K562 (cell line): ENCODE measurements around the gene SLCO2B1. TPM values are rescaled to one million over a fixed set of nuclear protein-coding genes. Genes with fewer than 3 reads are reported as not detected.

ENCODE experiments used
- CEBPB ChIP-seq: fragments of 450-650 bp; IDR thresholded peaks from 2 replicates; pipeline ENCODE4 v1.6.1; 2016; ENCODE audit warnings: missing genetic modification characterization, missing compliant biosample characterization
- CHCHD3 ChIP-seq: fragments of 250-450 bp; sonication (Bioruptor Pico); IDR thresholded peaks from 2 replicates; pipeline ENCODE4 v2.1.2; 2022; ENCODE audit warnings: mild to moderate bottlenecking
- ELF4 ChIP-seq: fragments of 450-650 bp; formaldehyde crosslinking; IDR thresholded peaks from 2 replicates; pipeline ENCODE4 v1.4.0; 2022; ENCODE audit warnings: missing genetic modification characterization
- HDAC1 ChIP-seq, 2 experiments: fragments of 450-650 bp; IDR thresholded peaks; 2 replicates each; pipeline ENCODE4 v1.6.1; 2016 to 2017; ENCODE audit warnings: inconsistent platforms in 1 of 2, mild to moderate bottlenecking in 1 of 2, moderate library complexity in 1 of 2
- KDM2B ChIP-seq: fragments of 250-450 bp; sonication (Bioruptor Pico); IDR thresholded peaks from 2 replicates; pipeline ENCODE4 v1.8.0; 2021; ENCODE audit warnings: mild to moderate bottlenecking, moderate library complexity
- MCM2 ChIP-seq: fragments of 450-650 bp; IDR thresholded peaks from 2 replicates; pipeline ENCODE4 v1.6.1; 2017; ENCODE audit warnings: low read depth, mild to moderate bottlenecking
- MIER1 ChIP-seq: fragments of 450-650 bp; IDR thresholded peaks from 2 replicates; pipeline ENCODE4 v1.6.1; 2016; ENCODE audit warnings: antibody characterized with exemption, mild to moderate bottlenecking, low read depth
- NFIX ChIP-seq: fragments of 250-450 bp; sonication (Bioruptor Pico); IDR thresholded peaks from 2 replicates; pipeline ENCODE4 v1.4.0; 2020; ENCODE audit warnings: low read depth, mild to moderate bottlenecking, moderate library complexity
- NR2C1 ChIP-seq, 2 experiments: fragments of 450-650 bp; IDR thresholded peaks; 2 replicates each; pipeline ENCODE4 v1.6.1; 2017; ENCODE audit warnings: mild to moderate bottlenecking in 2 of 2, antibody characterized with exemption in 1 of 2, inconsistent platforms in 1 of 2, missing compliant biosample characterization in 1 of 2, missing genetic modification characterization in 1 of 2
- NUFIP1 ChIP-seq: fragments of 450-650 bp; IDR thresholded peaks from 2 replicates; pipeline ENCODE4 v1.6.1; 2018; ENCODE audit not compliant: partially characterized antibody
- POLR2H ChIP-seq: IDR thresholded peaks from 2 replicates; pipeline ENCODE4 v1.6.1; 2016; ENCODE audit warnings: missing genetic modification characterization, low read depth, mild to moderate bottlenecking, control low read depth, missing compliant biosample characterization, moderate library complexity
- POLR3G ChIP-seq: IDR thresholded peaks from 2 replicates; pipeline ENCODE4 v1.6.1; 2011; ENCODE audit not compliant: insufficient read length, insufficient replicate concordance; ENCODE audit errors: extremely low read depth
- RBM22 ChIP-seq: fragments of 200-400 bp; formaldehyde crosslinking; IDR thresholded peaks from 2 replicates; pipeline ENCODE4 v1.6.1; 2018; ENCODE audit warnings: low read length, low read depth; ENCODE audit not compliant: poor library complexity, severe bottlenecking
- TRIM24 ChIP-seq, 2 experiments: fragments of 450-650 bp; IDR thresholded peaks; 2 replicates each; pipeline ENCODE4 v1.6.1; 2016
- ZKSCAN1 ChIP-seq: fragments of 150-350 bp; IDR thresholded peaks from 2 replicates; pipeline ENCODE4 v1.6.1; 2016; ENCODE audit warnings: low read depth, low read length
- ZNF668 ChIP-seq: fragments of 250-450 bp; sonication (Bioruptor Pico); IDR thresholded peaks from 2 replicates; pipeline ENCODE4 v1.8.0; 2022; ENCODE audit warnings: mild to moderate bottlenecking, inconsistent platforms
- polyA plus RNA-seq, 8 experiments: library from polyadenylated mRNA; depleted of rRNA in 4 of 8; stranded (reverse) in 5 of 8; unstranded in 3 of 8; fragments of >200 nt; fragmentation: Nextera tagmentation in 2 of 8; fragmentation: Illumina TruSeq in 1 of 8; extraction: Ambion mirVana in 2 of 8; extraction: Trizol in 1 of 8; gene quantifications; 2 replicates each; pipeline versions ENCODE4 v1.2.1 to v1.2.3, GENCODE V29; 2011 to 2014; ENCODE audit warnings: inconsistent platforms in 1 of 8, missing spikeins in 1 of 8
- total RNA-seq, 7 experiments: library from RNA; depleted of rRNA in 6 of 7; stranded (reverse); fragments of >200 nt in 6 of 7; fragmentation: Illumina TruSeq in 2 of 7; extraction: Trizol in 2 of 7; gene quantifications; 2 replicates each; pipeline versions ENCODE4 v1.2.1 to v1.2.3, GENCODE V29; 2011 to 2021; ENCODE audit warnings: low replicate concordance in 1 of 7
- TF ChIP-seq, protein P1 (sequence below): fragments of 450-650 bp; IDR thresholded peaks from 2 replicates; pipeline ENCODE4 v1.6.1; 2018; ENCODE audit not compliant: partially characterized antibody
- TF ChIP-seq, protein P2 (sequence below), 3 experiments: fragments of 200-800 bp in 1 of 3; fragments of 250-450 bp in 1 of 3; fragments of 450-650 bp in 1 of 3; sonication (Bioruptor Pico) in 1 of 3; sonication (Bioruptor generic) in 1 of 3; formaldehyde crosslinking in 1 of 3; IDR thresholded peaks; 2 replicates each; pipeline versions ENCODE4 v1.6.1 to v1.8.0; 2016 to 2022; ENCODE audit warnings: mild to moderate bottlenecking in 2 of 3, missing genetic modification characterization in 2 of 3, missing compliant biosample characterization in 1 of 3, moderate library complexity in 1 of 3
- TF ChIP-seq, protein P3 (sequence below): fragments of 450-650 bp; formaldehyde crosslinking; IDR thresholded peaks from 2 replicates; pipeline ENCODE4 v1.4.0; 2020; ENCODE audit warnings: mild to moderate bottlenecking, moderate library complexity
- TF ChIP-seq, protein P4 (sequence below), 2 experiments: fragments of 450-650 bp in 1 of 2; sonication (generic) in 1 of 2; formaldehyde crosslinking; conservative IDR thresholded peaks; 2 replicates each; pipeline versions ENCODE4 v1.4.0 to v1.8.1; 2020 to 2022; ENCODE audit warnings: mild to moderate bottlenecking in 1 of 2, missing genetic modification reagents in 1 of 2

SLCO2B1 gene
- total and polyA plus RNA-seq, 9 of the 15 experiments (the other 6 are each of a cell fraction or from before 2014, with no cell fraction given), result 0.70 to 14.7 (median 7.6) TPM

DNA sequence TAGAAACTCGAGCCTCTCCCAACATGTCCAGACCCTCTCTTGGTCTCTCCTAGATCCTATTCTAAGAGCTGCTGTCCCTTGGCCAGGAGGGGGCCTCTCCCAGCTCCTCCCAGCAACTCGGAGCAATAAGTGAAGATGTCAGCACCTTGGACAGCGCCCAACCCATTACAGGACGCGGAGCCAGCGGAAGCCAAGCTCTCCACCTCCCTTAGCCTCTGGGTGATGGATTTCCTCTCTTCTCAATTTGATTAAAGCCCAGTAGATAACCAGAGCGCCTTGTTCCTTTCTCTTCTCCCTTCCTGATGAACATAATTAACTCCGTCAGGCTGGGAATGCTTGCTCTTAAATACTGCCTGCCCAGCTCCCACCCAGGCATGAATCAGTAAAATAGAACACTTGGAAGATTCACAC is 63.5 kb downstream of the SLCO2B1 start (continued):
- TF ChIP-seq POLR2H, result no peak
- TF ChIP-seq POLR3G, result no peak
- no peak for TF ChIP-seq ELF4 (CRISPR knock-in tag)
- TF ChIP-seq, protein P1, sequence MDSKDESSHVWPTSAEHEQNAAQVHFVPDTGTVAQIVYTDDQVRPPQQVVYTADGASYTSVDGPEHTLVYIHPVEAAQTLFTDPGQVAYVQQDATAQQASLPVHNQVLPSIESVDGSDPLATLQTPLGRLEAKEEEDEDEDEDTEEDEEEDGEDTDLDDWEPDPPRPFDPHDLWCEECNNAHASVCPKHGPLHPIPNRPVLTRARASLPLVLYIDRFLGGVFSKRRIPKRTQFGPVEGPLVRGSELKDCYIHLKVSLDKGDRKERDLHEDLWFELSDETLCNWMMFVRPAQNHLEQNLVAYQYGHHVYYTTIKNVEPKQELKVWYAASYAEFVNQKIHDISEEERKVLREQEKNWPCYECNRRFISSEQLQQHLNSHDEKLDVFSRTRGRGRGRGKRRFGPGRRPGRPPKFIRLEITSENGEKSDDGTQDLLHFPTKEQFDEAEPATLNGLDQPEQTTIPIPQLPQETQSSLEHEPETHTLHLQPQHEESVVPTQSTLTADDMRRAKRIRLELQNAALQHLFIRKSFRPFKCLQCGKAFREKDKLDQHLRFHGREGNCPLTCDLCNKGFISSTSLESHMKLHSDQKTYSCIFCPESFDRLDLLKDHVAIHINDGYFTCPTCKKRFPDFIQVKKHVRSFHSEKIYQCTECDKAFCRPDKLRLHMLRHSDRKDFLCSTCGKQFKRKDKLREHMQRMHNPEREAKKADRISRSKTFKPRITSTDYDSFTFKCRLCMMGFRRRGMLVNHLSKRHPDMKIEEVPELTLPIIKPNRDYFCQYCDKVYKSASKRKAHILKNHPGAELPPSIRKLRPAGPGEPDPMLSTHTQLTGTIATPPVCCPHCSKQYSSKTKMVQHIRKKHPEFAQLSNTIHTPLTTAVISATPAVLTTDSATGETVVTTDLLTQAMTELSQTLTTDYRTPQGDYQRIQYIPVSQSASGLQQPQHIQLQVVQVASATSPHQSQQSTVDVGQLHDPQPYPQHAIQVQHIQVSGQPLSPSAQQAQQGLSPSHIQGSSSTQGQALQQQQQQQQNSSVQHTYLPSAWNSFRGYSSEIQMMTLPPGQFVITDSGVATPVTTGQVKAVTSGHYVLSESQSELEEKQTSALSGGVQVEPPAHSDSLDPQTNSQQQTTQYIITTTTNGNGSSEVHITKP, result no peak
- TF ChIP-seq, protein P2, sequence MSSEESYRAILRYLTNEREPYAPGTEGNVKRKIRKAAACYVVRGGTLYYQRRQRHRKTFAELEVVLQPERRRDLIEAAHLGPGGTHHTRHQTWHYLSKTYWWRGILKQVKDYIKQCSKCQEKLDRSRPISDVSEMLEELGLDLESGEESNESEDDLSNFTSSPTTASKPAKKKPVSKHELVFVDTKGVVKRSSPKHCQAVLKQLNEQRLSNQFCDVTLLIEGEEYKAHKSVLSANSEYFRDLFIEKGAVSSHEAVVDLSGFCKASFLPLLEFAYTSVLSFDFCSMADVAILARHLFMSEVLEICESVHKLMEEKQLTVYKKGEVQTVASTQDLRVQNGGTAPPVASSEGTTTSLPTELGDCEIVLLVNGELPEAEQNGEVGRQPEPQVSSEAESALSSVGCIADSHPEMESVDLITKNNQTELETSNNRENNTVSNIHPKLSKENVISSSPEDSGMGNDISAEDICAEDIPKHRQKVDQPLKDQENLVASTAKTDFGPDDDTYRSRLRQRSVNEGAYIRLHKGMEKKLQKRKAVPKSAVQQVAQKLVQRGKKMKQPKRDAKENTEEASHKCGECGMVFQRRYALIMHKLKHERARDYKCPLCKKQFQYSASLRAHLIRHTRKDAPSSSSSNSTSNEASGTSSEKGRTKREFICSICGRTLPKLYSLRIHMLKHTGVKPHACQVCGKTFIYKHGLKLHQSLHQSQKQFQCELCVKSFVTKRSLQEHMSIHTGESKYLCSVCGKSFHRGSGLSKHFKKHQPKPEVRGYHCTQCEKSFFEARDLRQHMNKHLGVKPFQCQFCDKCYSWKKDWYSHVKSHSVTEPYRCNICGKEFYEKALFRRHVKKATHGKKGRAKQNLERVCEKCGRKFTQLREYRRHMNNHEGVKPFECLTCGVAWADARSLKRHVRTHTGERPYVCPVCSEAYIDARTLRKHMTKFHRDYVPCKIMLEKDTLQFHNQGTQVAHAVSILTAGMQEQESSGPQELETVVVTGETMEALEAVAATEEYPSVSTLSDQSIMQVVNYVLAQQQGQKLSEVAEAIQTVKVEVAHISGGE (CRISPR knock-in tag; IDR thresholded peaks at IDR 0.05), result peak in 1 of 3 experiments; percentile 65; a peak in 2 of 6 replicates
- TF ChIP-seq KDM2B (CRISPR knock-in tag), result no peak
- TF ChIP-seq, protein P3, sequence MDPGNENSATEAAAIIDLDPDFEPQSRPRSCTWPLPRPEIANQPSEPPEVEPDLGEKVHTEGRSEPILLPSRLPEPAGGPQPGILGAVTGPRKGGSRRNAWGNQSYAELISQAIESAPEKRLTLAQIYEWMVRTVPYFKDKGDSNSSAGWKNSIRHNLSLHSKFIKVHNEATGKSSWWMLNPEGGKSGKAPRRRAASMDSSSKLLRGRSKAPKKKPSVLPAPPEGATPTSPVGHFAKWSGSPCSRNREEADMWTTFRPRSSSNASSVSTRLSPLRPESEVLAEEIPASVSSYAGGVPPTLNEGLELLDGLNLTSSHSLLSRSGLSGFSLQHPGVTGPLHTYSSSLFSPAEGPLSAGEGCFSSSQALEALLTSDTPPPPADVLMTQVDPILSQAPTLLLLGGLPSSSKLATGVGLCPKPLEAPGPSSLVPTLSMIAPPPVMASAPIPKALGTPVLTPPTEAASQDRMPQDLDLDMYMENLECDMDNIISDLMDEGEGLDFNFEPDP (CRISPR knock-in tag), result no peak
- TF ChIP-seq ZKSCAN1, result no peak
- no peak for TF ChIP-seq MCM2
- no peak for TF ChIP-seq NFIX (CRISPR knock-in tag)
- TF ChIP-seq ZNF668 (CRISPR knock-in tag), result no peak
- TF ChIP-seq RBM22, result no peak
- TF ChIP-seq TRIM24 (IDR thresholded peaks at IDR 0.05), result no peak
- TF ChIP-seq, protein P4, sequence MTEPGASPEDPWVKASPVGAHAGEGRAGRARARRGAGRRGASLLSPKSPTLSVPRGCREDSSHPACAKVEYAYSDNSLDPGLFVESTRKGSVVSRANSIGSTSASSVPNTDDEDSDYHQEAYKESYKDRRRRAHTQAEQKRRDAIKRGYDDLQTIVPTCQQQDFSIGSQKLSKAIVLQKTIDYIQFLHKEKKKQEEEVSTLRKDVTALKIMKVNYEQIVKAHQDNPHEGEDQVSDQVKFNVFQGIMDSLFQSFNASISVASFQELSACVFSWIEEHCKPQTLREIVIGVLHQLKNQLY (CRISPR knock-in tag; conservative IDR thresholded peaks at IDR 0.05), result no peak; a peak in 1 of 4 replicates
- TF ChIP-seq NR2C1 (IDR thresholded peaks at IDR 0.05), result no peak
- 0 out of 2 replicates have a peak, but pooled peaks have one; percentile 18 for TF ChIP-seq NR2C1 (tag; IDR thresholded peaks at IDR 0.05)
- TF ChIP-seq CEBPB (tag), result no peak
- no peak for TF ChIP-seq CHCHD3
- TF ChIP-seq MIER1, result peak; percentile 99
- TF ChIP-seq NUFIP1, result no peak
- TF ChIP-seq HDAC1 (IDR thresholded peaks at IDR 0.05), result peak in 1 of 2 experiments; percentile 53; a peak in 1 of 4 replicates
